Erythroblast (primary cell): ENCODE measurements around the gene KIF26B.

ENCODE experiments used
- GATA1 ChIP-seq: IDR thresholded peaks from 2 replicates; pipeline ENCODE4 v1.6.1; 2011; ENCODE audit warnings: low read depth, mild to moderate bottlenecking, control low read depth, low read length, moderate library complexity
- POLR2A ChIP-seq: IDR thresholded peaks from 2 replicates; pipeline ENCODE4 v1.6.1; 2011; ENCODE audit warnings: mild to moderate bottlenecking, low read length

DNA sequence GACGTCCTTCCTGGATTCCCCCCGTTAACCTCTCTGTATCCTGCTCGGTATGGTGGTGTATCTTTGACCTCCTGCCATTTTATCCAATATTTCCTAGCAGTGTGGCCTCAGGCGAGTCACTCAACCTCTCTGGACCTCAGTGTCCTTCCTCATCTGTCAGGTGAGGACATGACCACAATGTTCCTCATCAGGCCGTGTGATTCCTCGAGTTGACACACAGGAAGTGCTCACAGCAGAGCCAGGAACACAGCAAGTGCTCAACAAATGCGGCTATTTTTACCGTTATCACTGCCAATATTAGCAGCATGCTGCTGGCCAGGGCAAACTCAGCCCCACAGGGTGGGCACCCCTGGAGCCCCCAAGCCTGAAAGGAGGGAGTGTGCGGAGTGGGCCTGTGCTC is 450.2 kb downstream of the KIF26B start:
- TF ChIP-seq POLR2A: no peak
- TF ChIP-seq GATA1: no peak
